Stimulated activated naive B cell treated with anti-CD40 and anti-IgM and Interleukin-4, amounts not matched to agents 10 μg/mL and 1 μg/mL and 100 μg/mL, for 72 hours (primary cell): ENCODE data around the gene ARL4D.
"Not testable (repeated sequence)": the region's sequence is repeated elsewhere in the genome, so short reads cannot be mapped to it uniquely, and the experiment has no call there.

Experiments
- ATAC-seq, 2 donors: fragments of 150-1000 bp; cut with Tn5 transposase; replicated peaks; 2 replicates each; pipeline ENCODE4 v1.10.0; 2021; ENCODE audit warnings: moderate library complexity in 1 of 2
- DNase-seq: peaks from one replicate; pipeline ENCODE4 v3.0.0; 2021
- H3K27ac Mint-ChIP-seq: one replicate; pipeline ENCODE4 v1.8.0; 2022; ENCODE audit warnings: mild to moderate bottlenecking, mixed read lengths
- H3K27me3 Mint-ChIP-seq, 2 donors: one replicate each; pipeline ENCODE4 v1.8.0; 2022; ENCODE audit warnings: mixed read lengths in 2 of 2
- H3K36me3 Mint-ChIP-seq, 2 donors: one replicate each; pipeline ENCODE4 v1.8.0; 2022; ENCODE audit warnings: mixed read lengths in 2 of 2, mild to moderate bottlenecking in 1 of 2
- H3K4me1 Mint-ChIP-seq, 2 donors: one replicate each; pipeline ENCODE4 v1.8.0; 2022; ENCODE audit warnings: mixed read lengths in 2 of 2, mild to moderate bottlenecking in 1 of 2
- H3K4me3 Mint-ChIP-seq, 2 donors: one replicate each; pipeline ENCODE4 v1.8.0; 2022; ENCODE audit warnings: mild to moderate bottlenecking in 2 of 2, mixed read lengths in 2 of 2, moderate library complexity in 1 of 2
- H3K9me3 Mint-ChIP-seq, 2 donors: one replicate each; pipeline ENCODE4 v1.8.0; 2022; ENCODE audit warnings: mixed read lengths in 2 of 2, mild to moderate bottlenecking in 1 of 2

Gene ARL4D

GRCh38 chr17:43393944-43394482 lies 4.8 kb upstream of the ARL4D start:
- no peaks in the 10 kb centered on the region for H3K9me3 Mint-ChIP-seq
- ATAC-seq, result peak; percentile 58 to 63
- no peaks in the 10 kb centered on the region for H3K27me3 Mint-ChIP-seq
- peaks cover 14 to 27% of the 10 kb centered on the region in 2 donors for H3K4me1 Mint-ChIP-seq
- no peak overlapping the region for H3K4me3 Mint-ChIP-seq
- no peaks in the 10 kb centered on the region for H3K36me3 Mint-ChIP-seq
- H3K27ac Mint-ChIP-seq, result no peak overlapping the region
- peak; percentile 73 for DNase-seq

- DNase-seq, H3K4me3 Mint-ChIP-seq, H3K9me3 Mint-ChIP-seq, H3K27ac Mint-ChIP-seq, H3K27me3 Mint-ChIP-seq, H3K36me3 Mint-ChIP-seq, ATAC-seq: not testable (repeated sequence)
- H3K4me1 Mint-ChIP-seq, result peaks cover 16 to 27% of the 10 kb centered on the region in 2 donors
Observed at GRCh38 chr17:43394696-43395095, 4.1 kb upstream of the ARL4D start.

GRCh38 chr17:43395165-43395564 lies 3.6 kb upstream of the ARL4D start:
- Mint-ChIP-seq H3K9me3 (no peaks in the 10 kb centered on the region), H3K36me3 (no peaks in the 10 kb centered on the region), H3K4me1 (peaks cover 17 to 27% of the 10 kb centered on the region in 2 donors), H3K4me3 (no peak overlapping the region), H3K27me3 (no peaks in the 10 kb centered on the region), H3K27ac (no peak overlapping the region)
- no peak for DNase-seq
- ATAC-seq, result no peak

GRCh38 chr17:43396491-43397060 lies 2.2 kb upstream of the ARL4D start:
- no peaks in the 10 kb centered on the region for H3K36me3 Mint-ChIP-seq
- H3K27me3 Mint-ChIP-seq, result no peaks in the 10 kb centered on the region
- H3K4me3 Mint-ChIP-seq, result no peak overlapping the region
- H3K9me3 Mint-ChIP-seq, result no peaks in the 10 kb centered on the region
- ATAC-seq (no peak), DNase-seq (no peak)
- peaks cover 27 to 39% of the 10 kb centered on the region in 2 donors for H3K4me1 Mint-ChIP-seq
- no peak overlapping the region for H3K27ac Mint-ChIP-seq

- DNase-seq (no peak), ATAC-seq (no peak)
- Mint-ChIP-seq H3K4me3 (peak overlapping the region; percentile 95 to 97), H3K36me3 (no peaks in the 10 kb centered on the region), H3K27ac (peak overlapping the region; percentile 71), H3K9me3 (no peaks in the 10 kb centered on the region), H3K4me1 (peaks cover 26 to 34% of the 10 kb centered on the region in 2 donors), H3K27me3 (no peaks in the 10 kb centered on the region)
Observed at GRCh38 chr17:43399839-43400328, 1.1 kb downstream of the ARL4D start.

- Mint-ChIP-seq H3K27ac (no peak overlapping the region), H3K4me3 (no peak overlapping the region), H3K9me3 (no peaks in the 10 kb centered on the region), H3K27me3 (no peaks in the 10 kb centered on the region), H3K36me3 (no peaks in the 10 kb centered on the region), H3K4me1 (peaks cover 24 to 34% of the 10 kb centered on the region in 2 donors)
- no peak for ATAC-seq
- no peak for DNase-seq
Observed at GRCh38 chr17:43400943-43401717, 2.3 kb downstream of the ARL4D start.

GRCh38 chr17:43402078-43402477 lies 3.3 kb downstream of the ARL4D start:
- no peaks in the 10 kb centered on the region for H3K27me3 Mint-ChIP-seq
- DNase-seq (no peak), ATAC-seq (no peak)
- no peak overlapping the region for H3K4me3 Mint-ChIP-seq
- H3K9me3 Mint-ChIP-seq, result no peaks in the 10 kb centered on the region
- H3K27ac Mint-ChIP-seq, result peak overlapping the region; percentile 9
- no peaks in the 10 kb centered on the region for H3K36me3 Mint-ChIP-seq
- H3K4me1 Mint-ChIP-seq, result peaks cover 21 to 34% of the 10 kb centered on the region in 2 donors

GRCh38 chr17:43402567-43402966 lies 3.8 kb downstream of the ARL4D start:
- H3K4me3 Mint-ChIP-seq, result no peak overlapping the region

GRCh38 chr17:43403846-43404245 lies 5.1 kb downstream of the ARL4D start:
- Mint-ChIP-seq H3K27me3 (peaks cover 0 to 12% of the 10 kb centered on the region in 2 donors), H3K36me3 (no peaks in the 10 kb centered on the region), H3K27ac (no peak overlapping the region), H3K4me1 (peaks cover 20 to 26% of the 10 kb centered on the region in 2 donors), H3K4me3 (no peak overlapping the region), H3K9me3 (no peaks in the 10 kb centered on the region)
- ATAC-seq (no peak), DNase-seq (no peak)

More at GRCh38 chr17:43402567-43402966, 3.8 kb downstream of the ARL4D start:
- ATAC-seq (no peak), DNase-seq (no peak)
- no peaks in the 10 kb centered on the region for H3K9me3 Mint-ChIP-seq
- H3K4me1 Mint-ChIP-seq, result peaks cover 21 to 34% of the 10 kb centered on the region in 2 donors
- H3K36me3 Mint-ChIP-seq, result no peaks in the 10 kb centered on the region
- peaks cover 0 to 2% of the 10 kb centered on the region in 2 donors for H3K27me3 Mint-ChIP-seq
- H3K27ac Mint-ChIP-seq, result no peak overlapping the region

GRCh38 chr17:43405861-43406260 lies 7.1 kb downstream of the ARL4D start:
- H3K4me1 Mint-ChIP-seq, result peaks cover 6 to 10% of the 10 kb centered on the region in 2 donors
- DNase-seq, result no peak

GRCh38 chr17:43406676-43407645 lies 8.2 kb downstream of the ARL4D start:
- Mint-ChIP-seq H3K27ac (no peak overlapping the region), H3K27me3 (peaks cover 0 to 20% of the 10 kb centered on the region in 2 donors), H3K9me3 (no peaks in the 10 kb centered on the region), H3K4me3 (no peak overlapping the region), H3K4me1 (peaks cover 0 to 4% of the 10 kb centered on the region in 2 donors), H3K36me3 (no peaks in the 10 kb centered on the region)
- ATAC-seq, result no peak
- no peak for DNase-seq

More at GRCh38 chr17:43405861-43406260, 7.1 kb downstream of the ARL4D start:
- Mint-ChIP-seq H3K4me3 (no peak overlapping the region), H3K36me3 (no peaks in the 10 kb centered on the region), H3K27me3 (peaks cover 0 to 12% of the 10 kb centered on the region in 2 donors), H3K27ac (no peak overlapping the region), H3K9me3 (no peaks in the 10 kb centered on the region)
- ATAC-seq, result no peak

- ATAC-seq, result no peak
- no peak for DNase-seq
- Mint-ChIP-seq H3K36me3 (no peaks in the 10 kb centered on the region), H3K27ac (no peak overlapping the region), H3K4me3 (no peak overlapping the region), H3K4me1 (peaks cover 0 to 1% of the 10 kb centered on the region in 2 donors), H3K27me3 (peaks cover 0 to 20% of the 10 kb centered on the region in 2 donors), H3K9me3 (no peaks in the 10 kb centered on the region)
Observed at GRCh38 chr17:43409131-43409530, 10.3 kb downstream of the ARL4D start.

GRCh38 chr17:43410557-43411368 lies 12.0 kb downstream of the ARL4D start:
- DNase-seq (no peak), ATAC-seq (no peak)
- no peak overlapping the region for H3K4me3 Mint-ChIP-seq
- H3K4me1 Mint-ChIP-seq, result peaks cover 0 to 1% of the 10 kb centered on the region in 2 donors
- no peak overlapping the region for H3K27ac Mint-ChIP-seq
- H3K36me3 Mint-ChIP-seq, result no peaks in the 10 kb centered on the region
- H3K9me3 Mint-ChIP-seq, result no peaks in the 10 kb centered on the region
- H3K27me3 Mint-ChIP-seq, result peaks cover 4 to 28% of the 10 kb centered on the region in 2 donors
